NCI-H1048 (cell line): ENCODE data around the gene UBE2D2.

Experiments used
- DNase-seq: peaks from one replicate; lab custom pipeline; 2025; lab: John Stamatoyannopoulos, UW

UBE2D2 gene

GRCh38 chr5:139660923-139661814 lies 100.0 kb downstream of the UBE2D2 start:
- no peak for DNase-seq

GRCh38 chr5:139662617-139663016 lies 101.5 kb downstream of the UBE2D2 start:
- no peak for DNase-seq

GRCh38 chr5:139663207-139664085 lies 102.3 kb downstream of the UBE2D2 start:
- DNase-seq = no peak

GRCh38 chr5:139664086-139664693 lies 103.1 kb downstream of the UBE2D2 start:
- no peak for DNase-seq

GRCh38 chr5:139664727-139665351 lies 103.7 kb downstream of the UBE2D2 start:
- DNase-seq = no peak

- DNase-seq = no peak
Observed at GRCh38 chr5:139665626-139666025, 104.5 kb downstream of the UBE2D2 start.

GRCh38 chr5:139666551-139666950 lies 105.4 kb downstream of the UBE2D2 start:
- DNase-seq = no peak

- DNase-seq = no peak
Observed at GRCh38 chr5:139667001-139667729, 106.0 kb downstream of the UBE2D2 start.

GRCh38 chr5:139667730-139668063 lies 106.6 kb downstream of the UBE2D2 start:
- no peak for DNase-seq

GRCh38 chr5:139668064-139668880 lies 107.1 kb downstream of the UBE2D2 start:
- no peak for DNase-seq

GRCh38 chr5:139668924-139669661 lies 108.0 kb downstream of the UBE2D2 start:
- no peak for DNase-seq

- DNase-seq = no peak
Observed at GRCh38 chr5:139669662-139670368, 108.7 kb downstream of the UBE2D2 start.

GRCh38 chr5:139670369-139671095 lies 109.4 kb downstream of the UBE2D2 start:
- DNase-seq = no peak

- DNase-seq = no peak
Observed at GRCh38 chr5:139671096-139671841, 110.1 kb downstream of the UBE2D2 start.

GRCh38 chr5:139675213-139675612 lies 114.1 kb downstream of the UBE2D2 start:
- no peak for DNase-seq

GRCh38 chr5:139675825-139676224 lies 114.7 kb downstream of the UBE2D2 start:
- DNase-seq = no peak

GRCh38 chr5:139676406-139676805 lies 115.3 kb downstream of the UBE2D2 start:
- DNase-seq = no peak
